H9 (cell line): ENCODE measurements around the gene OR8B4. TPM values are rescaled to one million over a fixed set of nuclear protein-coding genes. Genes with fewer than 3 reads are reported as not detected.

Experiments
- DNase-seq: peaks from one replicate; pipeline ENCODE4 v3.0.0-alpha.2; 2017
- H2AFZ ChIP-seq: one replicate; pipeline ENCODE4 v1.6.1; 2013; ENCODE audit warnings: mild to moderate bottlenecking, low read length, control low read depth, moderate library complexity
- H2AK5ac ChIP-seq: 2 replicates; pipeline ENCODE4 v1.6.1; 2013; ENCODE audit warnings: low read length, control low read depth, mixed read lengths; ENCODE audit not compliant: insufficient read length
- H2BK120ac ChIP-seq: one replicate; pipeline ENCODE4 v1.6.1; 2013; ENCODE audit warnings: low read depth, mild to moderate bottlenecking, low read length, control low read depth, inconsistent platforms; ENCODE audit not compliant: poor library complexity, severe bottlenecking
- H2BK12ac ChIP-seq: 2 replicates; pipeline ENCODE4 v1.6.1; 2013; ENCODE audit warnings: low read length, control low read depth, mixed read lengths, low read depth; ENCODE audit not compliant: insufficient read length
- H2BK15ac ChIP-seq: 2 replicates; pipeline ENCODE4 v1.6.1; 2013; ENCODE audit warnings: low read depth, low read length, control low read depth
- H2BK20ac ChIP-seq: one replicate; pipeline ENCODE4 v1.6.1; 2013; ENCODE audit warnings: low read depth, mild to moderate bottlenecking, low read length, control low read depth, inconsistent platforms; ENCODE audit not compliant: poor library complexity, severe bottlenecking
- H2BK5ac ChIP-seq: 2 replicates; pipeline ENCODE4 v1.6.1; 2013; ENCODE audit warnings: low read length, control low read depth, mixed read lengths; ENCODE audit not compliant: insufficient read length
- H3K14ac ChIP-seq: 2 replicates; pipeline ENCODE4 v1.6.1; 2013; ENCODE audit warnings: low read length, control low read depth; ENCODE audit not compliant: insufficient read depth
- H3K18ac ChIP-seq: 2 replicates; pipeline ENCODE4 v1.6.1; 2013; ENCODE audit warnings: low read depth, mild to moderate bottlenecking, mixed read lengths, low read length, control low read depth; ENCODE audit not compliant: insufficient read length
- H3K23ac ChIP-seq: 2 replicates; pipeline ENCODE4 v1.6.1; 2013; ENCODE audit warnings: low read length, control low read depth, mixed read lengths, low read depth; ENCODE audit not compliant: insufficient read length
- H3K23me2 ChIP-seq: 2 replicates; pipeline ENCODE4 v1.6.1; 2013; ENCODE audit warnings: low read depth, mild to moderate bottlenecking, mixed read lengths, low read length, control low read depth; ENCODE audit not compliant: insufficient read length, poor library complexity, severe bottlenecking
- H3K27ac ChIP-seq: 2 replicates; pipeline ENCODE4 v1.5.1; 2013; ENCODE audit warnings: low read length, control low read depth, mixed read lengths, low read depth; ENCODE audit not compliant: insufficient read length
- H3K27me3 ChIP-seq: 2 replicates; pipeline ENCODE4 v1.6.1; 2013; ENCODE audit warnings: low read length, control low read depth, inconsistent platforms; ENCODE audit not compliant: insufficient read depth
- H3K4ac ChIP-seq: 2 replicates; pipeline ENCODE4 v1.6.1; 2013; ENCODE audit warnings: low read depth, mild to moderate bottlenecking, control low read depth, inconsistent platforms, low read length, moderate library complexity
- H3K4me1 ChIP-seq: 2 replicates; pipeline ENCODE4 v1.6.1; 2013; ENCODE audit warnings: low read length, control low read depth, inconsistent platforms; ENCODE audit not compliant: insufficient read depth
- H3K4me2 ChIP-seq: 2 replicates; pipeline ENCODE4 v1.6.1; 2013; ENCODE audit warnings: low read length, control low read depth, mixed read lengths; ENCODE audit not compliant: insufficient read length, insufficient read depth
- H3K56ac ChIP-seq: 2 replicates; pipeline ENCODE4 v1.6.1; 2013; ENCODE audit warnings: low read depth, mild to moderate bottlenecking, mixed read lengths, low read length, control low read depth; ENCODE audit not compliant: insufficient read length
- H3K79me1 ChIP-seq: 2 replicates; pipeline ENCODE4 v1.6.1; 2013; ENCODE audit warnings: low read depth, mild to moderate bottlenecking, moderate library complexity, low read length, control low read depth, inconsistent platforms; ENCODE audit not compliant: insufficient read depth, poor library complexity, severe bottlenecking
- H3K79me2 ChIP-seq: 2 replicates; pipeline ENCODE4 v1.6.1; 2013; ENCODE audit warnings: low read length, control low read depth, inconsistent platforms; ENCODE audit not compliant: insufficient read depth
- H3K9ac ChIP-seq: 2 replicates; pipeline ENCODE4 v1.6.1; 2013; ENCODE audit warnings: low read length, control low read depth, mixed read lengths; ENCODE audit not compliant: insufficient read length; ENCODE audit errors: extremely low read depth
- H3K9me3 ChIP-seq: one replicate; pipeline ENCODE4 v1.6.1; 2013; ENCODE audit warnings: low read depth, low read length, inconsistent platforms; ENCODE audit not compliant: control insufficient read depth
- H3T11ph ChIP-seq: one replicate; pipeline ENCODE4 v1.6.1; 2013; ENCODE audit warnings: mild to moderate bottlenecking, low read length, control low read depth, inconsistent platforms
- H4K20me1 ChIP-seq: one replicate; pipeline ENCODE4 v1.6.1; 2013; ENCODE audit not compliant: control insufficient read depth, insufficient read length, insufficient read depth
- H4K5ac ChIP-seq: 2 replicates; pipeline ENCODE4 v1.6.1; 2013; ENCODE audit warnings: low read depth, mild to moderate bottlenecking, mixed read lengths, low read length, control low read depth; ENCODE audit not compliant: insufficient read length
- H4K8ac ChIP-seq: replicated peaks from 2 replicates; pipeline ENCODE4 v1.6.1; 2013; ENCODE audit warnings: low read length, control low read depth, mixed read lengths, low read depth; ENCODE audit not compliant: insufficient read length
- H4K91ac ChIP-seq: 2 replicates; pipeline ENCODE4 v1.6.1; 2013; ENCODE audit warnings: low read depth, mild to moderate bottlenecking, moderate library complexity, mixed read lengths, low read length, control low read depth; ENCODE audit not compliant: insufficient read length
- H3K27ac Mint-ChIP-seq, 3 experiments: 2 replicates in 2 of 3; 3 replicates in 1 of 3; pipeline ENCODE4 v1.8.0; 2020 to 2021; ENCODE audit warnings: mixed read lengths in 3 of 3, mild to moderate bottlenecking in 1 of 3, moderate library complexity in 1 of 3
- H3K27me3 Mint-ChIP-seq: 2 replicates; pipeline ENCODE4 v1.8.0; 2021; ENCODE audit warnings: low read depth, mild to moderate bottlenecking, moderate library complexity, mixed read lengths
- H3K36me3 Mint-ChIP-seq, 3 experiments: 2 replicates in 2 of 3; 3 replicates in 1 of 3; pipeline ENCODE4 v1.8.0; 2020 to 2021; ENCODE audit warnings: low read depth in 3 of 3, mixed read lengths in 3 of 3; ENCODE audit not compliant: insufficient read depth in 1 of 3
- H3K4me1 Mint-ChIP-seq, 2 experiments: 2 replicates each; pipeline ENCODE4 v1.8.0; 2020; ENCODE audit warnings: mixed read lengths in 2 of 2
- H3K4me3 Mint-ChIP-seq, 2 experiments: 2 replicates in 1 of 2; 3 replicates in 1 of 2; pipeline ENCODE4 v1.8.0; 2020 to 2021; ENCODE audit warnings: mild to moderate bottlenecking in 2 of 2, mixed read lengths in 2 of 2, moderate library complexity in 1 of 2
- H3K9me3 Mint-ChIP-seq, 2 experiments: 2 replicates in 1 of 2; 3 replicates in 1 of 2; pipeline ENCODE4 v1.8.0; 2020; ENCODE audit warnings: mild to moderate bottlenecking in 2 of 2, mixed read lengths in 2 of 2, moderate library complexity in 1 of 2
- WGBS: extraction: QIAGEN DNeasy Blood & Tissue Kit; methylation state at CpG from one replicate; pipeline ENCODE4 v1.1.7; 2013; ENCODE audit warnings: missing lambda C conversion rate, low lambda C conversion rate, mixed read lengths; ENCODE audit not compliant: insufficient read length; ENCODE audit errors: extremely low coverage; 5-methylcytosine and 5-hydroxymethylcytosine counted together
- total RNA-seq: library from RNA; stranded (reverse); gene quantifications from 2 replicates; pipeline ENCODE4 v1.2.1, GENCODE V29; 2021
- TF ChIP-seq, protein P1 (sequence below): fragments of 200-600 bp; sonication (generic); conservative IDR thresholded peaks from 3 replicates; pipeline ENCODE4 v1.8.0; 2021; ENCODE audit warnings: antibody characterized with exemption, mild to moderate bottlenecking

OR8B4 gene
- total RNA-seq, 1 experiment from 2014 or later, result not detected

GRCh38 chr11:124474079-124474478, 49.4 kb upstream of the OR8B4 start:
- no peaks in the 10 kb centered on the region for H3K27me3 ChIP-seq
- no peak overlapping the region for H3T11ph ChIP-seq
- Mint-ChIP-seq H3K4me1 (peaks cover 13 to 15% of the 10 kb centered on the region in 2 experiments), H3K27ac (peak overlapping the region in 1 of 3 experiments; percentile 66; a peak in 1 of 7 replicates), H3K27me3 (no peaks in the 10 kb centered on the region; the same call in 1 of the 2 replicates), H3K36me3 (no peaks in the 10 kb centered on the region), H3K9me3 (no peaks in the 10 kb centered on the region), H3K4me3 (no peak overlapping the region)
- H3K79me1 ChIP-seq, result no peaks in the 10 kb centered on the region
- H3K23ac ChIP-seq, result no peak overlapping the region
- no peak overlapping the region for H2AFZ ChIP-seq
- no peaks in the 10 kb centered on the region for H3K9me3 ChIP-seq
- H4K5ac ChIP-seq, result no peak overlapping the region
- no peaks in the 10 kb centered on the region for H3K23me2 ChIP-seq
- H2AK5ac ChIP-seq, result no peak overlapping the region
- no peak overlapping the region for H2BK5ac ChIP-seq
- no peak overlapping the region for H3K9ac ChIP-seq
- no peak overlapping the region for H4K91ac ChIP-seq
- no peak overlapping the region for H4K8ac ChIP-seq
- H3K14ac ChIP-seq, result no peak overlapping the region
- H3K4me2 ChIP-seq, result no peak overlapping the region
- no CpG with 5 or more reads among the region's 1 CpG for WGBS
- no peak overlapping the region for H3K27ac ChIP-seq
- TF ChIP-seq, protein P1, sequence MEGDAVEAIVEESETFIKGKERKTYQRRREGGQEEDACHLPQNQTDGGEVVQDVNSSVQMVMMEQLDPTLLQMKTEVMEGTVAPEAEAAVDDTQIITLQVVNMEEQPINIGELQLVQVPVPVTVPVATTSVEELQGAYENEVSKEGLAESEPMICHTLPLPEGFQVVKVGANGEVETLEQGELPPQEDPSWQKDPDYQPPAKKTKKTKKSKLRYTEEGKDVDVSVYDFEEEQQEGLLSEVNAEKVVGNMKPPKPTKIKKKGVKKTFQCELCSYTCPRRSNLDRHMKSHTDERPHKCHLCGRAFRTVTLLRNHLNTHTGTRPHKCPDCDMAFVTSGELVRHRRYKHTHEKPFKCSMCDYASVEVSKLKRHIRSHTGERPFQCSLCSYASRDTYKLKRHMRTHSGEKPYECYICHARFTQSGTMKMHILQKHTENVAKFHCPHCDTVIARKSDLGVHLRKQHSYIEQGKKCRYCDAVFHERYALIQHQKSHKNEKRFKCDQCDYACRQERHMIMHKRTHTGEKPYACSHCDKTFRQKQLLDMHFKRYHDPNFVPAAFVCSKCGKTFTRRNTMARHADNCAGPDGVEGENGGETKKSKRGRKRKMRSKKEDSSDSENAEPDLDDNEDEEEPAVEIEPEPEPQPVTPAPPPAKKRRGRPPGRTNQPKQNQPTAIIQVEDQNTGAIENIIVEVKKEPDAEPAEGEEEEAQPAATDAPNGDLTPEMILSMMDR, result no peak
- no peak overlapping the region for H2BK20ac ChIP-seq
- H3K4ac ChIP-seq, result no peak overlapping the region
- H4K20me1 ChIP-seq, result no peaks in the 10 kb centered on the region
- H2BK12ac ChIP-seq, result no peak overlapping the region
- no peak overlapping the region for H3K18ac ChIP-seq
- H3K79me2 ChIP-seq, result no peaks in the 10 kb centered on the region
- H3K56ac ChIP-seq, result no peak overlapping the region
- no peak overlapping the region for H2BK120ac ChIP-seq
- no peaks in the 10 kb centered on the region for H3K4me1 ChIP-seq
- DNase-seq, result no peak
- no peak overlapping the region for H2BK15ac ChIP-seq
